ENCODE results near the gene MAPRE2. TPM values are rescaled to one million over a fixed set of nuclear protein-coding genes. Genes with fewer than 3 reads are reported as not detected.

The MAPRE2 gene
- total RNA-seq, 1 experiment from 2014 or later: 31.4 TPM

DNA sequence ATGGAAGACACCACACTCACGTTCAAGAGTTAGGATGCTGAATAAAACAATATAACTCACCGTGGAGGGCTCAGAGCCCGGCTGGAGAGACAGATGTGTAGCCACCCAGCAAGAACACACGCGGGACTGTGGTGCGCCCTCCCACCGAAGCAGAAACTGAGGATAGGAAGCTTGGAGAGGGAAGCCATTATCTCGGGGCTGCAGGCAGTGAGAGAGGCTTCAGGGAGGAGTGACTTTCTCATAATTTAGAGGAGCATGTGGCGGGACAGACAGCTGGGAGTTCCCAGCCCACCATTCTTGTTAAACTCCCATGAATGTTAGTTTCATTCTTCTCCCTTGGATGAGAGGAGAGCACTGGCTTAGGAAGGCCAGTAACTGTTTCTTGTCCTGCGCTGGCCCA, 96.4 kb downstream of the MAPRE2 start:
- CTCF ChIA-PET: no interaction called here
- no TSS peak for BruUV-seq (replicated peaks)
- Mint-ChIP-seq H3K4me3 (ENCODE audit: low read depth, unreplicated experiment) (no peak overlapping the region), H3K27me3 (ENCODE audit: unreplicated experiment) (no peaks in the 10 kb centered on the region), H3K4me1 (ENCODE audit: low read depth, unreplicated experiment) (no peaks in the 10 kb centered on the region), H3K27ac (ENCODE audit: unreplicated experiment) (no peak overlapping the region), H3K36me3 (ENCODE audit: insufficient read depth, unreplicated experiment) (no peaks in the 10 kb centered on the region), H3K9me3 (ENCODE audit: low read depth, unreplicated experiment) (no peaks in the 10 kb centered on the region)
- TF ChIP-seq, protein P1, sequence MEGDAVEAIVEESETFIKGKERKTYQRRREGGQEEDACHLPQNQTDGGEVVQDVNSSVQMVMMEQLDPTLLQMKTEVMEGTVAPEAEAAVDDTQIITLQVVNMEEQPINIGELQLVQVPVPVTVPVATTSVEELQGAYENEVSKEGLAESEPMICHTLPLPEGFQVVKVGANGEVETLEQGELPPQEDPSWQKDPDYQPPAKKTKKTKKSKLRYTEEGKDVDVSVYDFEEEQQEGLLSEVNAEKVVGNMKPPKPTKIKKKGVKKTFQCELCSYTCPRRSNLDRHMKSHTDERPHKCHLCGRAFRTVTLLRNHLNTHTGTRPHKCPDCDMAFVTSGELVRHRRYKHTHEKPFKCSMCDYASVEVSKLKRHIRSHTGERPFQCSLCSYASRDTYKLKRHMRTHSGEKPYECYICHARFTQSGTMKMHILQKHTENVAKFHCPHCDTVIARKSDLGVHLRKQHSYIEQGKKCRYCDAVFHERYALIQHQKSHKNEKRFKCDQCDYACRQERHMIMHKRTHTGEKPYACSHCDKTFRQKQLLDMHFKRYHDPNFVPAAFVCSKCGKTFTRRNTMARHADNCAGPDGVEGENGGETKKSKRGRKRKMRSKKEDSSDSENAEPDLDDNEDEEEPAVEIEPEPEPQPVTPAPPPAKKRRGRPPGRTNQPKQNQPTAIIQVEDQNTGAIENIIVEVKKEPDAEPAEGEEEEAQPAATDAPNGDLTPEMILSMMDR (IDR thresholded peaks at IDR 0.05; ENCODE audit: unreplicated experiment): no peak
- DNase-seq: no peak
- intact Hi-C loops (cut with micrococcal nuclease; ENCODE audit: unreplicated experiment): no loop called here

GRCh38 chr18:35138773-35139172, 97.6 kb downstream of the MAPRE2 start:
- Mint-ChIP-seq H3K27ac (ENCODE audit: unreplicated experiment) (no peak overlapping the region), H3K9me3 (ENCODE audit: low read depth, unreplicated experiment) (no peaks in the 10 kb centered on the region), H3K27me3 (ENCODE audit: unreplicated experiment) (no peaks in the 10 kb centered on the region), H3K4me3 (ENCODE audit: low read depth, unreplicated experiment) (no peak overlapping the region), H3K4me1 (ENCODE audit: low read depth, unreplicated experiment) (no peaks in the 10 kb centered on the region), H3K36me3 (ENCODE audit: insufficient read depth, unreplicated experiment) (no peaks in the 10 kb centered on the region)
- intact Hi-C loops (cut with micrococcal nuclease; ENCODE audit: unreplicated experiment): no loop called here
- CTCF ChIA-PET: no interaction called here
- no peak for DNase-seq
- no TSS peak for BruUV-seq (replicated peaks)
- TF ChIP-seq, protein P1 (IDR thresholded peaks at IDR 0.05; ENCODE audit: unreplicated experiment): no peak

- DNase-seq: no peak
- Mint-ChIP-seq H3K4me3 (ENCODE audit: low read depth, unreplicated experiment) (no peak overlapping the region), H3K27me3 (ENCODE audit: unreplicated experiment) (no peaks in the 10 kb centered on the region), H3K27ac (ENCODE audit: unreplicated experiment) (no peak overlapping the region), H3K9me3 (ENCODE audit: low read depth, unreplicated experiment) (no peaks in the 10 kb centered on the region), H3K4me1 (ENCODE audit: low read depth, unreplicated experiment) (no peaks in the 10 kb centered on the region), H3K36me3 (ENCODE audit: insufficient read depth, unreplicated experiment) (no peaks in the 10 kb centered on the region)
- BruUV-seq (replicated peaks): no TSS peak
- intact Hi-C loops (cut with micrococcal nuclease; ENCODE audit: unreplicated experiment): no loop called here
- CTCF ChIA-PET: no interaction called here
- TF ChIP-seq, protein P1 (IDR thresholded peaks at IDR 0.05; ENCODE audit: unreplicated experiment): no peak
Measured at GRCh38 chr18:35139517-35139916, 98.3 kb downstream of the MAPRE2 start.

DNA sequence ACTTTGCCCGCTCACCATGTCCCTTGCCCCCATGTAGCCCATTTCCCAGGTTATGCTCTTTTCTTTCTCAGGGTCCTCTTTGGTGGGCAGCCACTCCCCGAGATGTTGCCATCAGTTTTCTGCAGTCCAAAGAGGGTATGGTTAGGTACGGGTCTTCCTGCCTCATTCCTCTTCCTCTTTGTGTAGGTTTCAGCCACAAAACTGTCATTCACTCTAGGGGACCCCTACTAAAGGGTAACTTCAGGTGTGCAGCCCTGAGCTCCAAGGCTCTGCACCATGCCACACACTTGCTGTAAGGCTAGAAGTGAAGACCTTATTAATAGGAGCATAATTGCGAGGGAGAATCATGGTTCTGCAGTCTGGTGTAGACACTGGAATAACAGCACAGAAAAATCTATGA, 99.9 kb downstream of the MAPRE2 start:
- intact Hi-C loops (cut with micrococcal nuclease; ENCODE audit: unreplicated experiment): no loop called here
- CTCF ChIA-PET: no interaction called here
- H3K4me1 Mint-ChIP-seq (ENCODE audit: low read depth, unreplicated experiment): no peaks in the 10 kb centered on the region
- no TSS peak for BruUV-seq (replicated peaks)
- H3K4me3 Mint-ChIP-seq (ENCODE audit: low read depth, unreplicated experiment): no peak overlapping the region
- DNase-seq: no peak
- H3K27ac Mint-ChIP-seq (ENCODE audit: unreplicated experiment): no peak overlapping the region
- H3K36me3 Mint-ChIP-seq (ENCODE audit: insufficient read depth, unreplicated experiment): no peaks in the 10 kb centered on the region
- H3K27me3 Mint-ChIP-seq (ENCODE audit: unreplicated experiment): no peaks in the 10 kb centered on the region
- no peaks in the 10 kb centered on the region for H3K9me3 Mint-ChIP-seq (ENCODE audit: low read depth, unreplicated experiment)
- TF ChIP-seq, protein P1 (IDR thresholded peaks at IDR 0.05; ENCODE audit: unreplicated experiment): no peak

Measured in Calu3 (cell line).